HL-60 (cell line): Measurements from ENCODE around the gene MDN1.

Experiments
- GABPA ChIP-seq: IDR thresholded peaks from 2 replicates; pipeline ENCODE4 v1.6.1; 2012; ENCODE audit warnings: low read depth
- POLR2AphosphoS5 ChIP-seq: IDR thresholded peaks from 2 replicates; pipeline ENCODE4 v1.6.1; 2012; ENCODE audit warnings: low read depth
- SPI1 ChIP-seq: IDR thresholded peaks from 2 replicates; pipeline ENCODE4 v1.6.1; 2012; ENCODE audit warnings: low read depth, mild to moderate bottlenecking, borderline replicate concordance
- TF ChIP-seq, protein P1 (sequence below): IDR thresholded peaks from one replicate; pipeline ENCODE4 v1.5.1; 2011; ENCODE audit warnings: low read length, control low read depth, inconsistent platforms; ENCODE audit not compliant: insufficient read depth
- TF ChIP-seq, protein P2 (sequence below): IDR thresholded peaks from 2 replicates; pipeline ENCODE4 v1.6.1; 2012; ENCODE audit warnings: low read depth; ENCODE audit not compliant: insufficient replicate concordance

DNA sequence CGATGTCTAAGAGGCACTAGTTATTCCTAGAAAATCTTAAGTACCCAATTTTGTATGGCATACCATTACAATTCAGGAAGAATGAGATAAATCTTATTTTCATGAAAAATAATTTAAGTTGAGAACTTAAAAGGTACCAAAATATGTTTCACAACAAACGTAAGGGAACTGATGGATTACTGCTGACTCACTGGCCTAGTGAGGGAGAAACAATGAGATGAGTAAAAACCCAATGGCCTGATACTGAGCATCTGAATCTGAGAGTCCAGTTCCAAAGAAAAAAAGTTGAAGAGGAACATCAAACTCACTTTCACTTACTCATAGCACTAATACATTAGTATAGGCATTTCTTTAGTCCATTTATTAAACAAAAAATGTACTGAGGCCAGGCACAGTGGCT lies 56.0 kb downstream of the MDN1 start:
- TF ChIP-seq, protein P1, sequence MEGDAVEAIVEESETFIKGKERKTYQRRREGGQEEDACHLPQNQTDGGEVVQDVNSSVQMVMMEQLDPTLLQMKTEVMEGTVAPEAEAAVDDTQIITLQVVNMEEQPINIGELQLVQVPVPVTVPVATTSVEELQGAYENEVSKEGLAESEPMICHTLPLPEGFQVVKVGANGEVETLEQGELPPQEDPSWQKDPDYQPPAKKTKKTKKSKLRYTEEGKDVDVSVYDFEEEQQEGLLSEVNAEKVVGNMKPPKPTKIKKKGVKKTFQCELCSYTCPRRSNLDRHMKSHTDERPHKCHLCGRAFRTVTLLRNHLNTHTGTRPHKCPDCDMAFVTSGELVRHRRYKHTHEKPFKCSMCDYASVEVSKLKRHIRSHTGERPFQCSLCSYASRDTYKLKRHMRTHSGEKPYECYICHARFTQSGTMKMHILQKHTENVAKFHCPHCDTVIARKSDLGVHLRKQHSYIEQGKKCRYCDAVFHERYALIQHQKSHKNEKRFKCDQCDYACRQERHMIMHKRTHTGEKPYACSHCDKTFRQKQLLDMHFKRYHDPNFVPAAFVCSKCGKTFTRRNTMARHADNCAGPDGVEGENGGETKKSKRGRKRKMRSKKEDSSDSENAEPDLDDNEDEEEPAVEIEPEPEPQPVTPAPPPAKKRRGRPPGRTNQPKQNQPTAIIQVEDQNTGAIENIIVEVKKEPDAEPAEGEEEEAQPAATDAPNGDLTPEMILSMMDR = no peak
- no peak for TF ChIP-seq POLR2AphosphoS5
- TF ChIP-seq, protein P2, sequence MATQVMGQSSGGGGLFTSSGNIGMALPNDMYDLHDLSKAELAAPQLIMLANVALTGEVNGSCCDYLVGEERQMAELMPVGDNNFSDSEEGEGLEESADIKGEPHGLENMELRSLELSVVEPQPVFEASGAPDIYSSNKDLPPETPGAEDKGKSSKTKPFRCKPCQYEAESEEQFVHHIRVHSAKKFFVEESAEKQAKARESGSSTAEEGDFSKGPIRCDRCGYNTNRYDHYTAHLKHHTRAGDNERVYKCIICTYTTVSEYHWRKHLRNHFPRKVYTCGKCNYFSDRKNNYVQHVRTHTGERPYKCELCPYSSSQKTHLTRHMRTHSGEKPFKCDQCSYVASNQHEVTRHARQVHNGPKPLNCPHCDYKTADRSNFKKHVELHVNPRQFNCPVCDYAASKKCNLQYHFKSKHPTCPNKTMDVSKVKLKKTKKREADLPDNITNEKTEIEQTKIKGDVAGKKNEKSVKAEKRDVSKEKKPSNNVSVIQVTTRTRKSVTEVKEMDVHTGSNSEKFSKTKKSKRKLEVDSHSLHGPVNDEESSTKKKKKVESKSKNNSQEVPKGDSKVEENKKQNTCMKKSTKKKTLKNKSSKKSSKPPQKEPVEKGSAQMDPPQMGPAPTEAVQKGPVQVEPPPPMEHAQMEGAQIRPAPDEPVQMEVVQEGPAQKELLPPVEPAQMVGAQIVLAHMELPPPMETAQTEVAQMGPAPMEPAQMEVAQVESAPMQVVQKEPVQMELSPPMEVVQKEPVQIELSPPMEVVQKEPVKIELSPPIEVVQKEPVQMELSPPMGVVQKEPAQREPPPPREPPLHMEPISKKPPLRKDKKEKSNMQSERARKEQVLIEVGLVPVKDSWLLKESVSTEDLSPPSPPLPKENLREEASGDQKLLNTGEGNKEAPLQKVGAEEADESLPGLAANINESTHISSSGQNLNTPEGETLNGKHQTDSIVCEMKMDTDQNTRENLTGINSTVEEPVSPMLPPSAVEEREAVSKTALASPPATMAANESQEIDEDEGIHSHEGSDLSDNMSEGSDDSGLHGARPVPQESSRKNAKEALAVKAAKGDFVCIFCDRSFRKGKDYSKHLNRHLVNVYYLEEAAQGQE = no peak
- no peak for TF ChIP-seq GABPA
- TF ChIP-seq SPI1 = no peak
